Iris pigment epithelial cell (primary cell): Measurements from ENCODE around the gene CARHSP1.
"Not testable (repeated sequence)": the region's sequence is repeated elsewhere in the genome, so short reads cannot be mapped to it uniquely, and the experiment has no call there.

ENCODE experiments used
- DNase-seq: peaks from one replicate; pipeline ENCODE4 v3.0.0-alpha.2; 2011; ENCODE audit warnings: low read depth

CARHSP1 gene

GRCh38 chr16:8872071-8872470 is 3.3 kb upstream of the CARHSP1 start:
- DNase-seq: no peak

GRCh38 chr16:8869988-8870241 is 1.1 kb upstream of the CARHSP1 start:
- DNase-seq: not testable (repeated sequence)

- DNase-seq: no peak
Observed at GRCh38 chr16:8869212-8869987, 594 bp upstream of the CARHSP1 start.

GRCh38 chr16:8867932-8868415 is 832 bp downstream of the CARHSP1 start:
- no peak for DNase-seq

GRCh38 chr16:8867216-8867931 is 1.4 kb downstream of the CARHSP1 start:
- no peak for DNase-seq

- DNase-seq: no peak
Observed at GRCh38 chr16:8866884-8867215, 2.0 kb downstream of the CARHSP1 start.

- no peak for DNase-seq
Observed at GRCh38 chr16:8866118-8866883, 2.5 kb downstream of the CARHSP1 start.

GRCh38 chr16:8865145-8865882 is 3.5 kb downstream of the CARHSP1 start:
- no peak for DNase-seq

GRCh38 chr16:8864480-8865110 is 4.2 kb downstream of the CARHSP1 start:
- DNase-seq: no peak

GRCh38 chr16:8863594-8864424 is 5.0 kb downstream of the CARHSP1 start:
- no peak for DNase-seq

- no peak for DNase-seq
Observed at GRCh38 chr16:8862309-8863130, 6.3 kb downstream of the CARHSP1 start.

- DNase-seq: no peak
Observed at GRCh38 chr16:8861563-8862308, 7.1 kb downstream of the CARHSP1 start.

GRCh38 chr16:8859913-8860881 is 8.6 kb downstream of the CARHSP1 start:
- DNase-seq: peak; percentile 82

GRCh38 chr16:8858994-8859912 is 9.6 kb downstream of the CARHSP1 start:
- DNase-seq: no peak

GRCh38 chr16:8855972-8856371 is 12.8 kb downstream of the CARHSP1 start:
- no peak for DNase-seq

GRCh38 chr16:8855051-8855786 is 13.6 kb downstream of the CARHSP1 start:
- DNase-seq: no peak
